Ammon's horn (tissue), 1 donor: ENCODE results near the gene HCN3.
"Not testable (repeated sequence)": the region's sequence is repeated elsewhere in the genome, so short reads cannot be mapped to it uniquely, and the experiment has no call there.

ENCODE experiments used
- DNase-seq: peaks from one replicate; pipeline ENCODE4 v3.0.0-alpha.2; 2016; ENCODE audit warnings: low spot score

HCN3 gene

DNA sequence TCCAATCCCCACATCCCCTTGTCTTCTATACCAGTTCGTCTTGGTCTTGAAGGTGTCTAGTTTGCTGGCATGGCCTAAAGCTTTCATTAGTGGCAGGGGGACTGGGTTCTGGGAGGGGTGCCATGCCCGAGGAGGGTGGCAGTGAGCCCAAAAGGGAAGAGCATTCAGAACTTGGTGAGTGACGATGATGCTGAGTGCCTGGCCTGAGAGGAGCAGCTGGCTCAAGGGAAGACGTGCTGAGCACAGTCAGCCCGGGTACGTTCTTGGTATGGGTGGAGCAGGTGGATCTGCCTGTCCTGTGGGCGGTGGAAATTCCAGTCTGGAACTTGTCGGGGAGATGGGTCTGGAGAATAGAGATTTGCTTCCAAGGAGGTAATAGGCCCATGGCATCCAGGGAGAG is 36.0 kb downstream of the HCN3 start:
- DNase-seq: peak; percentile 54

DNA sequence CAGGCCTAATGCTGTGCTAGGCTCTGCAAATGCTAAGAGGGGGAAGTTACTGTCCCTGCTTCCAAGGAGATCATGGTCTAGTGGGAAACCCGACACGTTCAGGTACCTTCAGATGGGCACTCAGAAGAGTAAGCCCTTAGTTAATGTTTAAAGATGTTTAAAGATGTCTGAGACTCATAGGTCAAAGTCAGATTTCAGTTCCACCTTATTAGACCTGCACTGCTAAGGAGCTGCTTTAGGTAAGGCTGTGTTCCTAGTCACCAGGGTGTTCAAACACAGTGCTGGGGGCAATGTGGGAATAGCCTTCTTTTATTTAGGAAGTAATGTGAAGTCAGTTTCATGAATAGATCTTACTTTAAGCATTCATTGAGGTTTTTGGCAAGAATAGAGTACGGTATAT is 39.7 kb downstream of the HCN3 start:
- DNase-seq: no peak

DNA sequence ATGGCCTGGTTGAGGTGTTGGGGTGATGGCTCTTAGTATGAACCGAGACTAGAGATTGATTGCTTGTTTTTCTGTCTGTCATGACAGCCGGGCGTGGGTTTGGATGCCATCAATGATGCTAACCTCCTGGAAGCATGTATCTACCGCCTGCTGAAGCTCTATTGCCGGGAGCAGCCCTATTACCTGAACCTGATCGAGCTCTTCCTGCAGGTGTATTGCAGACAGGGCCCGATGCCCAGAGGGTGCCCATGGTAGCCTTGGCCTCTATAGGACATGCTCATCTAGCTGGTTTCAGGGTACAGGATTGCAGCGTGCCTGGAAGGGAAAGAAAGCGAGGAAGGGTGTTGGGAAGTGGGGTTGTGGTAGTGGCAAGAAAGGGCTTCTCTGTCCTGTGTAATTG is 40.8 kb downstream of the HCN3 start:
- no peak for DNase-seq

DNA sequence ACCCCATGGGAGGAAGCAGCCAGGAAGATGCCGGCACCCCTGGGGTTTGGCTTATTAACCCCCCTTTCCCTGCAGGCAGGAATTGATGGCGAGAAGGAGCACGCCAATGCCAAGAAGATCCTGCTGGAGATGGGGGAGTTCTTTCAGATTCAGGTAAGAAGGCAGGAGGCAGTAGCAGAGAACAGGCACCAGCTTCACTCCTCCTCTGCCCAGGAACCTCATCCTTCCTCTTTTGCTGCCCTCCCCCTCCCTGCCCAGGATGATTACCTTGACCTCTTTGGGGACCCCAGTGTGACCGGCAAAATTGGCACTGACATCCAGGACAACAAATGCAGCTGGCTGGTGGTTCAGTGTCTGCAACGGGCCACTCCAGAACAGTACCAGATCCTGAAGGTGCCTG is 42.3 kb downstream of the HCN3 start:
- no peak for DNase-seq

DNA sequence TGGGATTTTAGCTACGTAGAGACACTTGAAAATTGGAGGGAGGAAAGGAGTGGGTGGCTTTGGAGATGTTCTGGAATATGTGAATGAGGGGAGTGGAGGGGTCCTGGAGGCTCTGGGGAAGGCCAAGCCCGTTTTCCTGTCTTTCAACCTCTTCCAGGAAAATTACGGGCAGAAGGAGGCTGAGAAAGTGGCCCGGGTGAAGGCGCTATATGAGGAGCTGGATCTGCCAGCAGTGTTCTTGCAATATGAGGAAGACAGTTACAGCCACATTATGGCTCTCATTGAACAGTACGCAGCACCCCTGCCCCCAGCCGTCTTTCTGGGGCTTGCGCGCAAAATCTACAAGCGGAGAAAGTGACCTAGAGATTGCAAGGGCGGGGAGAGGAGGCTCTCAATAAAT is 43.0 kb downstream of the HCN3 start:
- no peak for DNase-seq

DNA sequence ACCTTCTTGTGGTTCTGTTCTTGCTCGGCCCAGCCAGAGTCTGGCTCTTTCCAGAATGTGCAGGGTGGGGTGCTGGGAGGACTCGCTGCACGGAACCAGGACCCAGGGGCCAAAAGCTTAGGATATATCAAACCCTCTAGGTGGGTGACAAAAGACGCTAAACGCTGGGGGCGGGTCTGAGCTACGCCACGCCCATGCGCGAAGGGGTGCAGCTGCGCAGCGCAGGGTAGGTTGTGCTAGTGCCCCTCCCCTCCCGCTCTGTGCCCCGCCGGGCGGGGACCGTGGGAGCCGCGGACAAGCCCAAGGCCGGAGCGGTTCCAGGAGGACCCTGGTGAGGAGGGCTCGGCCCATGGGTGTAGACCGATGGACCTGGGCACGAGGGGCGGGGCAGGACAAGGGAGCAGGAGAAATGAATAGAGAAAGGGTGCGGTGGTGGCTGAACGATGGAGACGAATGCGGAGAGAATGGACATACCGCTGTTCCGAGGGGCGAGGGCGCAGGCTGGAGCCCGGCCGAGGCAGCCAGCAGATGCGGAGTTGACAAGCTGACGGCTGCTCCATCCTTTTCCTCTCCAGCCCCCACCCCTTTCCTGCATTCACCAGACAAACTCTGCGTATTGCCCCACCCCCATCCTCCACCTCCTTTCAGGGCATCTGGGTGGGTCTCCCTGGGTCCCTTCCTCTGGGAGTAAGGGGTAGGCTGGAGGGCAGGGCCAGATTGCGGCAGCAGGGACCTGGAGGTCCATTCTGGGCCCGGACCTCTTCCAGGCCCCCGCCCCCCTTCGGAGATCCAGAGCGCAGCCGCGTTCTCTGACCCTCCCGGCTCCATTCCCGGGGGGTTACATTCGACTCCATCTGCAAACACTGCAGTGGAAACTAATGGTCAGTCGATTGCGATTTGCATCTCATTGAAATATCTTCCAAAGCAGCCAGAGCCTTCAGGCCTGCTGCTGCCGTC is 43.7 kb downstream of the HCN3 start, which contains the start of gene RUSC1:
Gene RUSC1, plus strand, starts transcription at position 234 of the 957 bp plus-strand sequence. CDS start 880 bp downstream, outside the sequence.
- DNase-seq: peak; percentile 88

DNA sequence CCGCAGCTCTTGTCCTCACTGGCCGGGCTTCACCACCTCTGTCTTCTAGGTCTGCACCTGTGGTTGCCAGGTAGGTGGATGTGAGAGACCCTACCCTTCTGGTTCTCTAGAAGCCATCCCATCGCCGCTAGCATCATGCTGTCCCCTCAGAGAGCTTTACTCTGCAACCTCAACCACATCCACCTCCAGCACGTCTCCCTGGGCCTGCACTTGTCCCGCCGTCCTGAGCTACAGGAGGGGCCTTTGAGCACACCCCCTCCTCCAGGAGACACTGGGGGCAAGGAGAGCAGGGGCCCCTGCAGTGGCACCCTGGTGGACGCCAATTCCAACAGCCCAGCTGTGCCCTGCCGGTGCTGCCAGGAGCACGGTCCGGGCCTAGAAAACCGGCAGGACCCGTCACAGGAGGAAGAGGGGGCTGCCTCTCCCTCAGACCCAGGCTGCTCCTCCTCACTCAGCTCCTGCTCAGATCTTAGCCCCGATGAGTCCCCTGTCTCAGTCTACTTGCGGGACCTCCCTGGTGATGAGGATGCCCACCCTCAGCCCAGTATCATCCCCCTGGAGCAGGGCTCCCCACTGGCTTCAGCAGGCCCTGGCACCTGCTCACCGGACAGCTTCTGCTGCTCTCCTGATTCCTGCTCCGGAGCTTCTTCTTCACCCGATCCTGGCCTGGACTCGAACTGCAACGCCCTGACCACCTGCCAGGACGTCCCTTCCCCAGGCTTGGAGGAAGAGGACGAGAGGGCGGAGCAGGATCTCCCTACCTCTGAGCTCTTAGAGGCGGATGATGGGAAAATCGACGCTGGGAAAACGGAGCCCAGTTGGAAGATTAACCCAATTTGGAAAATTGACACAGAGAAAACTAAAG is 44.6 kb downstream of the HCN3 start:
- no peak for DNase-seq

DNA sequence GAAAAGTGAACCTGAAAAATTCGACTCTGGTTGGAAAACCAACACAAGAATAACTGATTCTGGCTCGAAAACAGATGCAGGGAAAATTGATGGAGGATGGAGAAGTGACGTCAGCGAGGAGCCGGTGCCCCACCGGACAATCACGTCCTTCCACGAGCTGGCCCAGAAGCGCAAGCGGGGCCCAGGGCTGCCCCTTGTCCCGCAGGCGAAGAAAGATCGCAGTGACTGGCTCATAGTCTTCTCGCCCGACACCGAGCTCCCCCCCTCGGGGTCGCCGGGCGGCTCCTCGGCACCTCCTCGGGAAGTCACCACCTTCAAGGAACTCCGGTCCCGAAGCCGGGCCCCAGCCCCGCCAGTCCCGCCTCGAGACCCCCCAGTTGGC is 45.3 kb downstream of the HCN3 start:
- peak; percentile 24 for DNase-seq

DNA sequence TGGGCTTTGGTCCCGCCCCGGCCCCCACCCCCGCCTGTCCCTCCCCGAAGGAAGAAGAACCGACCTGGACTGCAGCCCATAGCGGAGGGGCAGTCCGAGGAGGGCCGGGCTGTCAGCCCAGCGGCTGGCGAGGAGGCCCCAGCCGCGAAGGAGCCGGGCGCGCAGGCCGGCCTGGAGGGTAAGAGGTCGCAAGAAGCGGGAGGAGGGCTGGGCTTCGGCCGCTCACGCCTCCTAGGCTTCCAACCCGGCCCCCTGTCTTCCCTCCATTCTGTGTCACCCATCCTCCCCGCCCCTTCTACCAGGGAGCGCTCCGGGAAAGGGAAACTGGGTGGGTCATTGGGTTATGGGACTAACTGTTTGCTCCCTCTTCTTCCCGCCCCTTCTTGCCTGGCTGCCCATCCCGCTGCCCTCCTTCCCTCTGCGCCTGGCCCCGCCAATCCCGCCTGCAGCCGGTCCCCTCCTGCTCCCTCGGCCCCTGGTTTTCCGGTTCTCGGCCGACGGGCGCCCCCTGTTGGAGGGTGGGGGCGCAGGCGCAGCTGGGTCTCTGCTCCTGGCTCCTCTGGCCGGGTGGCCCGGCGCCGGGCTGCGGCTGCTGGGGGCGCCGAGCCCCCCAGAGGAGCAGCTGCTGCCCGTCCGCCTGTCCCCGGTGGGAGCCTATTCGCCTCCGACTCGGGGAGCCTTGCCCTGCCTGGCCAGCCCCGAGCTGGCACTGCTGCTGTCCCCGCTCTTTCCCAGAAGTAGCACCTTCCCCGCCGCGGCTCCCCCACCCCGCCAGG is 45.9 kb downstream of the HCN3 start:
- DNase-seq: peak; percentile 84

DNA sequence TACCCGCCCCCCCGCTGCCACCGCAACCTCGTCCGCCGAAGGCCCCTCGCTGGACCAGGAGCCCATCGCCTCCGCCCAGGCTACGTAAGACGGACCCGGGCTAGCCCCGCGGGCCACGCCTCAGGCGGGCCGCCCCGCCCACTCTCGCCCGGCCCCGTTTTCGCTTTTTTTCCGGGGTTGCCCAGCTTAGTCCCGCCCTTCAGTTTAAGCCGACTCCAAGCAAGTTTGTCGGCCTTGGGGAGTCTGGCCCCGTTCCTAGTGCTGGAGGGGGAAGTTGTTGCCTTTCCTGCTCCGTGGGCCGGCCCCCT is 46.4 kb downstream of the HCN3 start:
- DNase-seq: peak; percentile 80

DNA sequence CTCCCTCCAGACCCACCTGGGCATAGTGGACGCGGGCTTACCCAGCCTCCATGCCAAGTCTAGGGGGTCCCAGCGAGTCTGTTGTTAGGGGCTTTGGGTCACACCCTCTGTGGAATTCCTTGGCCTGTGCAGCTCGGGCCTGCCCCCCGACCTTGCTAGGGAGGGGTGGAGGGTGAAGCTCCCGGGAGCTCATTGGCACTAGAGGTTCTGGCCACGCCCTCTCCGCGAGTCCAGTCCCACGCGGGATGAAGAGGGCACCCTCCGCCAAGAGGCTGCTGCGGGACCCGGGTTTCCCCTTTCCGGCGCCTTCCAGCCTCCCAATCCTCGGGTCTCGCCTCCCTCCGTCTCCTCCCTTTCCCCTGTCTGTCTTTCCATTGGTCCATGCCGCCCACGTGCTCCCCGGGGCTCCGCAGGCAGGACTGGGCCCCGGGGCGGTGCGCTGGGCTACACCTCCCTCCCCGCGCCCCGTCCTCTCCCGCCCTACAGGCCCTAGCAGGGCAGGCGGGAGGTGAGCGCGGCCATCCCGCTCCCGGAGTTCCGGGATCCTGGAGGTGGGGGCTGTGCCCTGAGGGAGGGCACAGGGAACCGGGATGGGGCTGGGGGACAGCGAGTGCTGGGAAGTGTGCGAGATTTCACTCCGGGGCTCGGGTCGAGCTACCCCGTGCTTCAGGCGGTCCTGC is 46.9 kb downstream of the HCN3 start:
- DNase-seq: peak; percentile 97

DNA sequence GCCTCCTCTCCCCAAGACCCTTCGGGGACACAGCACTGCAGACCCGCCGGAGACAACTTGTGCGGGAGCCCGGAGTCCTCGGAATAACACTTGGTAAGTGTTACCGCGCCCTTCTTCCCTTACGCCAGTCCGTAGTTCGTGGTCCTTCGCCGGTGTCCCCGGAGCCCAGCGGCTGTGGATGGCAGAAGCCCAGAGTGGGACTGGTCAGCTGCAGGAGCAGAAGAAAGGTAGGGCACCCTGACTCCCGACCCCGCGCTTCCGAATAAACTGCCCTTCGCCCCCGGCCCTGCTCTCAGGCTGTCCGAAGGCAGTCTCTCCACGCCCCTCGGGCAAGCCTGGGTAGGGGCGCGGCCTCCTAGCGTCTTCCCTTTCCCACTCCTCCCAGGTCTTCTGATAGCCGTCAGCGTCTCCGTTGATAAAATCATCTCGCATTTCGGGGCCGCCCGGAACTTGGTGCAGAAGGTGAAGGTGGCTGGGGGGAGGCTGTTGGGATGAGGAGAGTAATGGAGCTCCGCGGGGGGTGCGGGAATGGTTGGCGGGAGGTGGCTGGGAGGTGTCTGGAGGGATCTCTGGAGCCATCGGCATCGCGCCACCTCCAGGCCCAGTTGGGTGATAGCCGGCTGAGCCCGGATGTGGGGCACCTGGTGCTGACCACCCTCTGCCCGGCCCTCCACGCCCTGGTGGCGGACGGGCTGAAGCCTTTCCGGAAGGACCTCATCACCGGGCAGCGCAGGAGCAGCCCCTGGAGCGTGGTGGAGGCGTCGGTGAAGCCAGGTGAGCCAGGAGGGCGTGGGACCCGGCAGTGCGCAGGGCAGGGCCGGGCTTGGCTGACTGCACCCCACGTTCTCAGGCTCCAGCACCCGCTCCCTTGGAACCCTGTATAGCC is 47.7 kb downstream of the HCN3 start:
- DNase-seq: peak; percentile 33

DNA sequence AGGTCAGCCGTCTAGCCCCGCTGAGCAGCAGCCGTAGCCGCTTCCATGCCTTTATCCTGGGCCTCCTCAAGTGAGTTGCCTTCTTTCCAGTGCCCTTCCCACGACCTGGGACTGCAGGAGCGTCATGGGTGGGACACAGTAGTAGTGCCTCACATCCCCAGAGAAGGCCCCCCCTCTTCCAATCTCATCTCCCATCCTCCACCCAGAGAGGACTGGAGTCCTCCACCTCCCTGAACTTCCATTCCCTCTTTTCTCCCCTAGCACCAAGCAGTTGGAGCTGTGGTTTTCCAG is 48.3 kb downstream of the HCN3 start:
- DNase-seq: no peak

DNA sequence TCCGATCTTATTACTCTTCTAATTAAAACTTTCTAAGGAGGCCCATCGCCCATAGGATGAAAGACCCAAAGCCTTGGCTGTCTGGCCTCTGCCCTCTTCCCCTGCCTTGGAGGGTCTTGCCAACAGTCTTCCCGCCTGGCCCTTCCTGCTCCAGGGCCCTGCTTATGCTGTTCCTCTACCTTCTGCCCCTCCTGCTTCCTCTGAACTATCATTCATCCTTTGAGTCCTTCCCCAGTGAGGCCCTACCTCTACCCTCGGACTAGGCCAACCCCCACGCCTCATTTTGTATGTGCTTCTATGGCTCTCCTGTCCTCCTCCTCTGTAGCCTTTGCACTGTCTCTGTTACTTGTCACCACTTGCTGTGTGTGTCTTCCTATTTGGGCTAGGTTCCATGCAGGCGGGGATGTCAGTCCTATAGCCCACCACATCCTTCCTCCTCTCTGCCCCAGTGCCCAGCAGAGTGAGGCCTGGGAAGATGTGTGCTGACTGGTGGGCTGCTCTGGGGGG is 48.8 kb downstream of the HCN3 start:
- no peak for DNase-seq

DNA sequence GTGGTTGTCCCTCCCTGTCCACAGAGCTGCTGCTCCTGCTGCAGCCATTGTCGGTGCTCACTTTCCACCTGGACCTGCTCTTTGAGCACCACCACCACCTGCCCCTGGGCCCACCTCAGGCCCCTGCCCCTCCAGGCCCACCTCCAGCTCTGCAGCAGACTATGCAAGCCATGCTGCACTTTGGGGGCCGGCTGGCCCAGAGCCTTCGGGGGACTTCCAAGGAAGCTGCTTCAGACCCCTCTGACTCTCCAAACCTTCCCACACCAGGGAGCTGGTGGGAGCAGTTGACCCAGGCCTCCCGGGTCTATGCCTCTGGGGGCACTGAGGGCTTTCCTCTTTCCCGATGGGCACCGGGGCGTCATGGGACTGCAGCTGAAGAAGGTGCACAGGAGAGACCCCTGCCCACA is 49.4 kb downstream of the HCN3 start:
- no peak for DNase-seq

DNA sequence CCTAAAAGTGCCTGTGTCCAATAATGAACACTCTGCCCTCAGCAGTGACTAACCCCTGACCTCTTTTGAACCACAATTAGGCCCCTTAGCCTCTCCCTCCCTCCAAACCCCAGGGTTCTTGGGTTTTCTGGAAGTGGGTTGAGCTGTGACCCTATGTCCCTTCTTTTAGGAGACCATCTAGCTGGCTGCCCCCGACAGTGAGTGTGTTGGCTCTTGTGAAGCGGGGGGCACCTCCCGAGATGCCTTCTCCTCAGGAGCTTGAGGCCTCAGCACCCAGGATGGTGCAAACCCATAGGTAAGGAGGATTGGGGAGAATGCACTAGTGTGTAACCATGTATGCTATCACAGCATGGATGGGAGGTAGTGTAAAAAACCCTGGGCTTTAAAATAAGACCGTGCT is 50.7 kb downstream of the HCN3 start:
- DNase-seq: no peak

DNA sequence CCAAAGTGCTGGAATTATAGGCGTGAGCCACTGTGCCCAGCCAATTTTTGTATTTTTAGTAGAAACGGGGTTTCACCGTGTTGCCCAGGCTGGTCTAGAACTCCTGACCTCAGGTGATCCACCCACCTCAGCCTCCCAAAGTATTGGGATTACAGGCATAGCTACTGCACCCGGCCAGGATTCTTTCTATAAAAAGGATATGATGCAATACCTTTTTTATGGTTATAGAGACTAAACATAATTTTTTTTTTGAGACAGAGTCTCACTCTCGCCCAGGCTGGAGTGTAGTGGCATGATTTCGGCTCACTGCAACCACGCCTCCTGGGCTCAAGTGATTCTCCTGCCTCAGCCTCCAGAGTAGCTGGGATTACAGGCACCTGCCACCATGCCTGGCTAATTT is 51.6 kb downstream of the HCN3 start:
- DNase-seq: not testable (repeated sequence)

DNA sequence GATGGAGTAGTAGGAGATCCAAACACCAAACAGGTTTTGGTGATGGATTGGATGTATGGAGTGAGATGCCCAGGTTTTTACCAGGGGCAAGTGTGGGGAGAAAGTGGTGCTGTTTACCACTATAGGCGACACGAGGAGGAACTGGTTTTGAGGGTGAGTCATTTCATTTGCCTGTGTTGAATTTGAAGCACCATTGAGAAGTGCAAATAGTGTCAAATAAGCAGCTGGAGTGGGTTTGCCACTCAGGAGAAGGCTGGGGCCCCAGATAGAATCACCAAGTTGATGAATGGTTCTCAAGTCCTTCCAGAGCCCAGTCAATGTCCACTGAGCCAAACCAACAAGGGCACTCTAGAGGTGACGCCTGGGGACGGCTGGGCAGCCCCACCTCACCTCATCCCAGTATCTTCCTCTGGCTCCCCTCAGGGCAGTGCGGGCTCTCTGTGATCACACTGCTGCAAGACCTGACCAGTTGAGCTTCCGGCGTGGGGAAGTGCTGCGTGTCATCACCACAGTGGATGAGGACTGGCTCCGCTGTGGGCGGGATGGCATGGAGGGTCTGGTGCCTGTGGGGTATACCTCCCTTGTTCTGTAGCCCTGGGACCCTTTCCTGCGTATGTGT is 52.8 kb downstream of the HCN3 start:
- DNase-seq: no peak

DNA sequence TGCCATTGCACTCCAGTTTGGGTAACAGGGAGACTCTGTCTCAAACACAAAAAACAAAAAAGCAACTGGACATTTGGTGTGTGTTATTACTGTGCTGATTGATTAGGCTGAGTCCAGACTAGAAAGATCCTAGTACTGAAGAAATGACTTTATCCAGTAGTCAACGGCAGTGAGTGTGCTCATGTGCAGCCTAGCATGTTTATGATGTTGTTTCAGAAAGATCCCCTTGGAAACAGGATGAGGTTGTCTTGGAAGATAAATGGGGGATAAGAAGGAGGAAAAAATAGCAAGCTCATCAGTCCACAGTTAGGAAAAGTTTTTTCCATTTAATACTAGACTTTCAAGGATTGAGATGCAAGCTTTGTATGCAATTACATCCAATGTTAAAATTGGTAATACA is 57.7 kb downstream of the HCN3 start:
- no peak for DNase-seq
